ENCODE results near the gene FGD5. TPM values are rescaled to one million over a fixed set of nuclear protein-coding genes. Genes with fewer than 3 reads are reported as not detected.

The FGD5 gene
- polyA plus RNA-seq, 1 donor (not counting 4 experiments of a cell fraction or from before 2014, with no cell fraction given), result not detected

- no peak overlapping the region for H2AFZ ChIP-seq (ENCODE audit: control insufficient read depth, low read length)
- no peak overlapping the region for H3K9ac ChIP-seq (ENCODE audit: control insufficient read depth, extremely low read depth, insufficient read depth, low read length)
- no peak for DNase-seq (ENCODE audit: low read depth, low spot score)
- no peak overlapping the region for H3K4me3 ChIP-seq (ENCODE audit: control insufficient read depth in 2 of 3, extremely low read depth in 1 of 3, insufficient read depth in 2 of 3, low read depth in 1 of 3, low read length in 3 of 3)
- no peaks in the 10 kb centered on the region for H3K9me1 ChIP-seq (ENCODE audit: control insufficient read depth, extremely low read depth, insufficient read depth, low read length)
- no peaks in the 10 kb centered on the region for H3K9me3 ChIP-seq (ENCODE audit: control insufficient read depth, low read depth, low read length)
- FAIRE-seq, result no peak
- no peak overlapping the region for H3K4me2 ChIP-seq (ENCODE audit: control insufficient read depth, extremely low read depth, insufficient read depth, low read depth, low read length)
- peaks cover 16% of the 10 kb centered on the region for H3K27me3 ChIP-seq (ENCODE audit: control insufficient read depth, extremely low read depth, insufficient read depth, low read length)
- no peaks in the 10 kb centered on the region for H3K79me2 ChIP-seq (ENCODE audit: control insufficient read depth, insufficient read depth, low read length)
- no peaks in the 10 kb centered on the region for H4K20me1 ChIP-seq (ENCODE audit: control insufficient read depth, extremely low read depth, insufficient read depth, low read length)
- H3K27ac ChIP-seq (ENCODE audit: control insufficient read depth, insufficient read depth, low read length), result no peak overlapping the region
- TF ChIP-seq EZH2 (IDR thresholded peaks at IDR 0.05; ENCODE audit: low read length), result no peak
- TF ChIP-seq CTCF (optimal IDR thresholded peaks at IDR 0.05 in 1 of 3, IDR thresholded peaks at IDR 0.05 in 1 of 3, conservative IDR thresholded peaks at IDR 0.05 in 1 of 3; ENCODE audit: extremely low read depth in 1 of 3, insufficient read depth in 2 of 3, low read length in 3 of 3), result no peak
- H3K4me1 ChIP-seq (ENCODE audit: control insufficient read depth, extremely low read depth, insufficient read depth, low read length), result no peaks in the 10 kb centered on the region
- H3K36me3 ChIP-seq (ENCODE audit: control insufficient read depth in 2 of 2, extremely low read depth in 1 of 2, insufficient read depth in 2 of 2, low read length in 2 of 2), result no peaks in the 10 kb centered on the region
- dilution Hi-C loops (cut with MboI; ENCODE audit: extremely low pct_ligation_motif_present, low sequenced_read_pairs), result no loop called here
Observed at GRCh38 chr3:14792691-14793121, 26.1 kb upstream of the FGD5 start.

GRCh38 chr3:14793126-14793857 lies 25.5 kb upstream of the FGD5 start:
- Histone ChIP-seq H3K4me3 (ENCODE audit: control insufficient read depth in 2 of 3, extremely low read depth in 1 of 3, insufficient read depth in 2 of 3, low read depth in 1 of 3, low read length in 3 of 3) (no peak overlapping the region), H3K79me2 (ENCODE audit: control insufficient read depth, insufficient read depth, low read length) (no peaks in the 10 kb centered on the region), H3K9me3 (ENCODE audit: control insufficient read depth, low read depth, low read length) (no peaks in the 10 kb centered on the region), H3K4me1 (ENCODE audit: control insufficient read depth, extremely low read depth, insufficient read depth, low read length) (no peaks in the 10 kb centered on the region), H2AFZ (ENCODE audit: control insufficient read depth, low read length) (no peak overlapping the region), H3K27ac (ENCODE audit: control insufficient read depth, insufficient read depth, low read length) (no peak overlapping the region), H3K27me3 (ENCODE audit: control insufficient read depth, extremely low read depth, insufficient read depth, low read length) (peaks cover 21% of the 10 kb centered on the region), H3K4me2 (ENCODE audit: control insufficient read depth, extremely low read depth, insufficient read depth, low read depth, low read length) (no peak overlapping the region), H3K9ac (ENCODE audit: control insufficient read depth, extremely low read depth, insufficient read depth, low read length) (no peak overlapping the region), H3K9me1 (ENCODE audit: control insufficient read depth, extremely low read depth, insufficient read depth, low read length) (no peaks in the 10 kb centered on the region), H4K20me1 (ENCODE audit: control insufficient read depth, extremely low read depth, insufficient read depth, low read length) (no peaks in the 10 kb centered on the region), H3K36me3 (ENCODE audit: control insufficient read depth in 2 of 2, extremely low read depth in 1 of 2, insufficient read depth in 2 of 2, low read length in 2 of 2) (no peaks in the 10 kb centered on the region)
- FAIRE-seq (no peak), DNase-seq (ENCODE audit: low read depth, low spot score) (no peak)
- no peak for TF ChIP-seq EZH2 (IDR thresholded peaks at IDR 0.05; ENCODE audit: low read length)
- no peak for TF ChIP-seq CTCF (optimal IDR thresholded peaks at IDR 0.05 in 1 of 3, IDR thresholded peaks at IDR 0.05 in 1 of 3, conservative IDR thresholded peaks at IDR 0.05 in 1 of 3; ENCODE audit: extremely low read depth in 1 of 3, insufficient read depth in 2 of 3, low read length in 3 of 3)
- dilution Hi-C loops (cut with MboI; ENCODE audit: extremely low pct_ligation_motif_present, low sequenced_read_pairs), result no loop called here

Data from keratinocyte (primary cell).